ENCODE measurements around the gene KCNAB1.

Gene KCNAB1

DNA sequence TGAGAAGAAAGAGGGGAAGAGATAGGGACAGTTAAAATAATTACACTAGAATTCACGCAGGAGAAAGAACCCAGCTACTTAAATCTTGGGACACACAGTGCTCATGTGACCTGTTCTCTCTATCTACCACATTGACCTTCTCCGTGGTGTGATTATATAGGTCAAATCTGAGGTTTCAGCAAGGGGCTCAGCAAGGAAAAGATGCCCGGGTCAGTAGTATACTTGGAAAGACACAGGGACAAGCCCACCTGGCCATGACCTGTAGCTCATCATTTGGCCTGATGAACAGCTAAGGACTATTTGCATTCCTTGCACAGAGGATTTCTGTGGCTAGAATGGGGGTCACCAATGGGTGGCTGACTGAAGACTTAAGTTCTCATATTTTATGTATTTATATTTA is 362.6 kb downstream of the KCNAB1 start:
- Histone ChIP-seq H3K27ac (ENCODE audit: insufficient read depth in 1 of 2, low read depth in 1 of 2, low read length in 2 of 2, poor library complexity in 1 of 2, severe bottlenecking in 2 of 2) (no peak overlapping the region), H3K4me3 (ENCODE audit: control insufficient read depth in 1 of 7, extremely low read depth in 1 of 7, insufficient read depth in 4 of 7, low read depth in 2 of 7, low read length in 6 of 7) (peak overlapping the region in 1 of 7 experiments; percentile 20)

DNA sequence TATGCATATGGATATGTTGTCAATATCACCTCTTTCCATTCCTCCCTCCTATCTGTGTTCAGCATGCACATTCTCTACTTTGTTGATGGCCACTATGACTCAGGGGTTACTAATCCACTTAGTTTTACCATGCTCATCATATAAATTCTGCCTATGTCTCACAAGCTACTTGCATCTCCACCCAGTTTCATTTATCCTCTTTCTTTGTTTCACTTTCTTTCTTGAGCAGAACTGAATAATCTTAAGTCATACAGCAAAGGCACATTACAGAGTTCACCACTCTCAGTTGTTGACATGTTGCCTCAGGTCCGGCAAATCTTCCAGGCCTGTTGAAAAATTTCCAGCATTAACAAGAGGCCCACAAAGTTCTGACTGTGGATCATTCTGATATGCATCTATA is 363.0 kb downstream of the KCNAB1 start:
- CTCF ChIA-PET: interaction anchor here (0.6 to 5.6 kb wide), 8 partner anchors 9 to 654 kb away, joined by 3 to 38 read pairs (median 4); no protein-coding TSS in a partner anchor
- Histone ChIP-seq H3K27me3 (replicated peaks in 2 of 5; ENCODE audit: control insufficient read depth in 4 of 5, insufficient read depth in 5 of 5, low read length in 4 of 5) (no peaks in the 10 kb centered on the region), H3K9me3 (ENCODE audit: control extremely low read depth in 1 of 5, control insufficient read depth in 4 of 5, insufficient read depth in 2 of 5, low read depth in 1 of 5, low read length in 4 of 5) (no peaks in the 10 kb centered on the region), H3K27ac (ENCODE audit: insufficient read depth in 1 of 2, low read depth in 1 of 2, low read length in 2 of 2, poor library complexity in 1 of 2, severe bottlenecking in 2 of 2) (peak overlapping the region in 1 of 2 experiments; percentile 68), H3K4me1 (ENCODE audit: control extremely low read depth in 1 of 4, control insufficient read depth in 4 of 4, insufficient read depth in 4 of 4, low read length in 3 of 4) (peaks cover 13 to 25% (median 22%) of the 10 kb centered on the region in 4 experiments), H3K4me3 (ENCODE audit: control insufficient read depth in 1 of 7, extremely low read depth in 1 of 7, insufficient read depth in 4 of 7, low read depth in 2 of 7, low read length in 6 of 7) (peak overlapping the region in 3 of 7 experiments; percentile 20 to 59 (median 52)), H3K36me3 (ENCODE audit: control insufficient read depth in 4 of 4, insufficient read depth in 4 of 4, low read length in 3 of 4) (no peaks in the 10 kb centered on the region)
- 9% methylated on average over 1 of the region's 1 CpG for WGBS (ENCODE audit: insufficient coverage)
- DNase-seq: peak; percentile 59 to 90 (median 87)
- POLR2A ChIA-PET: no interaction called here

More for the DNA sequence above, 362.6 kb downstream of the KCNAB1 start:
- POLR2A ChIA-PET: no interaction called here
- CTCF ChIA-PET: interaction anchor here (1.2 to 5.6 kb wide), 7 partner anchors 9 to 331 kb away, joined by 3 to 38 read pairs (median 5); no protein-coding TSS in a partner anchor
- no peak for DNase-seq
- Histone ChIP-seq H3K36me3 (ENCODE audit: control insufficient read depth in 4 of 4, insufficient read depth in 4 of 4, low read length in 3 of 4) (no peaks in the 10 kb centered on the region), H3K4me1 (ENCODE audit: control extremely low read depth in 1 of 4, control insufficient read depth in 4 of 4, insufficient read depth in 4 of 4, low read length in 3 of 4) (peaks cover 13 to 25% (median 22%) of the 10 kb centered on the region in 4 experiments), H3K9me3 (ENCODE audit: control extremely low read depth in 1 of 5, control insufficient read depth in 4 of 5, insufficient read depth in 2 of 5, low read depth in 1 of 5, low read length in 4 of 5) (no peaks in the 10 kb centered on the region), H3K27me3 (replicated peaks in 2 of 5; ENCODE audit: control insufficient read depth in 4 of 5, insufficient read depth in 5 of 5, low read length in 4 of 5) (no peaks in the 10 kb centered on the region)
- WGBS (ENCODE audit: insufficient coverage): 100% methylated on average over 3 of the region's 3 CpGs

DNA sequence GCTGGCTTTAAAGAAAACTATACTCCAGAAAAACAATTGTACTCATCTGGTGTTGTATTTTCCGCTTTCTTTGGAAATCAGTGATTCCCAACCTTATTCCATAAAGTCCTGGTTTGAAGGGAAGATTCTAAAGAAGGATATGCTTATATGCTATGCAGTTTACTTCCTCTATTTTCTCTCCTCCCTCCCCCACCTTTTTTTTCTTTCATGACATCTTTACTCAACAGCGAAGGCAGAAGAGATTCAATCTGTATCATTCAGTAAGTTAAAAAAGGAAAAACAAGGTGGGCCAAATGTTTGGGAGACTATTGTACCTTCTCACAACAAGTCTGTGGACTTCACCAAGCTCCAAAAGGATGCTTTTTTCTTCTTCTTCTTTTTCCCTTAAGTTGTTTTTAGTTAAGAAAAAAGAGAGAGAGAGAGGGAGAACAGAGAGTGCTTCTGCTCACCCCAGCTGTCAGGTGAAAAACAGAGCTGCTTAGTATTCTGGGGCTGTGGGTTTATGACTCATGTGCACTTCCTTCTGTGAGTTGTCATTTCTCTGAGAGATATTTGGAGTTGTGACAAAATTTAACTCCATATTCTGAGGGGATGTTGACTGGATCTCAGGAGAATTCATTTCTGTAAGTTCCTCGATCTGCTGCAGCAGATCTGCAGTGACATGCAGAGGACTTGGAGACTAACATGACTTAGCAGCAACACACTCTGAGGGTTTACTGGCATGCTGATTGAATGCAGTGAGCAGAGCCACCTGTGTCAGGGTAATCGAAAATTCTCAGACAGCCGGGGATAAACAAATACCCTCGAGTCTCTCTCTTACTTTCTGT is 363.8 kb downstream of the KCNAB1 start:
- CTCF ChIA-PET: interaction anchor here (0.6 to 5.6 kb wide), 9 partner anchors 9 to 654 kb away, joined by 3 to 38 read pairs (median 3); no protein-coding TSS in a partner anchor
- peak; percentile 84 to 96 (median 94) for DNase-seq

DNA sequence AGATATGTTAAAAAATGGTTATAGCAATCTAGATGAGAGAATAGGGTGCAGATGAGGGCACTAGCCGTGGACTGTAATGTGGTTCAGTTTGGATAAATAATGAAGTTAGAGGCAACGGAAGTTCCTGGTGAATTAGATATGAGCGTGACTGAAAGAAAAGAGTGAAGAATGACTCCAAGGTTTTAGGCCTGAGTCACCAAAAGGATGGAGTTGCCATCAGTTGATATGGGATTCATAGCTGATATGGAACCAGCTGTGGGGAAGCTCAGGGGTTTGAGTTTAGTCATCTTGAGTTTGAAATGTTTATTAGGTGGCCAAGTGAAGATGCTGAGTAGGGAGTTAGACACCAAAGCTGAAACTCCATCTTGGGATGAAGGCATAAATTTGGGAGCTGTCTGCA is 368.4 kb downstream of the KCNAB1 start:
- H3K27ac ChIP-seq (ENCODE audit: insufficient read depth in 1 of 2, low read depth in 1 of 2, low read length in 2 of 2, poor library complexity in 1 of 2, severe bottlenecking in 2 of 2): no peak overlapping the region
- H3K4me1 ChIP-seq (ENCODE audit: control extremely low read depth in 1 of 4, control insufficient read depth in 4 of 4, insufficient read depth in 4 of 4, low read length in 3 of 4): peaks cover 8 to 18% (median 12%) of the 10 kb centered on the region in 4 experiments
- no peak overlapping the region for H3K4me3 ChIP-seq (ENCODE audit: control insufficient read depth in 1 of 7, extremely low read depth in 1 of 7, insufficient read depth in 4 of 7, low read depth in 2 of 7, low read length in 6 of 7)
- H3K9me3 ChIP-seq (ENCODE audit: control extremely low read depth in 1 of 5, control insufficient read depth in 4 of 5, insufficient read depth in 2 of 5, low read depth in 1 of 5, low read length in 4 of 5): no peaks in the 10 kb centered on the region
- 95% methylated on average over 3 of the region's 3 CpGs for WGBS (ENCODE audit: insufficient coverage)
- POLR2A ChIA-PET: no interaction called here
- CTCF ChIA-PET: interaction anchor here (0.9 to 1.8 kb wide), 3 partner anchors 14 to 686 kb away, joined by 3 to 4 read pairs (median 3); no protein-coding TSS in a partner anchor
- no peaks in the 10 kb centered on the region for H3K27me3 ChIP-seq (replicated peaks in 2 of 5; ENCODE audit: control insufficient read depth in 4 of 5, insufficient read depth in 5 of 5, low read length in 4 of 5)
- H3K36me3 ChIP-seq (ENCODE audit: control insufficient read depth in 4 of 4, insufficient read depth in 4 of 4, low read length in 3 of 4): no peaks in the 10 kb centered on the region
- DNase-seq: peak in 2 of 3 donors; percentile 9 to 25

More for the DNA sequence above, 363.8 kb downstream of the KCNAB1 start:
- Histone ChIP-seq H3K4me1 (ENCODE audit: control extremely low read depth in 1 of 4, control insufficient read depth in 4 of 4, insufficient read depth in 4 of 4, low read length in 3 of 4) (peaks cover 13 to 25% (median 22%) of the 10 kb centered on the region in 4 experiments), H3K27ac (ENCODE audit: insufficient read depth in 1 of 2, low read depth in 1 of 2, low read length in 2 of 2, poor library complexity in 1 of 2, severe bottlenecking in 2 of 2) (peak overlapping the region; percentile 29 to 68), H3K27me3 (replicated peaks in 2 of 5; ENCODE audit: control insufficient read depth in 4 of 5, insufficient read depth in 5 of 5, low read length in 4 of 5) (no peaks in the 10 kb centered on the region), H3K9me3 (ENCODE audit: control extremely low read depth in 1 of 5, control insufficient read depth in 4 of 5, insufficient read depth in 2 of 5, low read depth in 1 of 5, low read length in 4 of 5) (no peaks in the 10 kb centered on the region), H3K36me3 (ENCODE audit: control insufficient read depth in 4 of 4, insufficient read depth in 4 of 4, low read length in 3 of 4) (no peaks in the 10 kb centered on the region), H3K4me3 (ENCODE audit: control insufficient read depth in 1 of 7, extremely low read depth in 1 of 7, insufficient read depth in 4 of 7, low read depth in 2 of 7, low read length in 6 of 7) (peak overlapping the region in 6 of 7 experiments; percentile 20 to 59 (median 45))
- POLR2A ChIA-PET: interaction anchor here (0.6 to 0.8 kb wide), 2 partner anchors 40 to 71 kb away, joined by 3 to 4 read pairs; no protein-coding TSS in a partner anchor
- WGBS (ENCODE audit: insufficient coverage): 5% methylated on average over 4 of the region's 6 CpGs

DNA sequence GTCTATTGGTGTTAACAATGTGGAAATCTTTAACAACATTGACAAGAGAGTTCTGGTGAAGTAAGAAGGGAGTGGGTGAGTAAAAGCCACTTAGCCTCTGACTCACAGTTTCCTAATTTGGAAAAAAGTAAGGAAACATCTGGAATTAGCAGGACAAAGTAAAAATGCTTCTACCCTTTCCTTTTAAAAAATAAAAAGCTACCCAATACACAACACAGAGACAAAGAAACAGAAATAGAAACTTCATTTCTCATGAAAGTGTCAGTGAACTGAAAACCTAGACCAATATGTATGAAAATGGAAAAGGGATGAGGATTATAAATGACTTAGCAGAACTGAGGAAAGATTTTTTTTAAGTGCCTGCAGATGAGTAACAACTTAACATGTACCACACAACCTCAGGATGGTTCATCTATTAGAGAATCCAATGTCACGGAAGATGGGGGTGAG is 369.1 kb downstream of the KCNAB1 start:
- H3K36me3 ChIP-seq (ENCODE audit: control insufficient read depth in 4 of 4, insufficient read depth in 4 of 4, low read length in 3 of 4): no peaks in the 10 kb centered on the region
- no CpG with 5 or more reads among the region's 1 CpG for WGBS (ENCODE audit: insufficient coverage)
- no peaks in the 10 kb centered on the region for H3K9me3 ChIP-seq (ENCODE audit: control extremely low read depth in 1 of 5, control insufficient read depth in 4 of 5, insufficient read depth in 2 of 5, low read depth in 1 of 5, low read length in 4 of 5)
- no peak overlapping the region for H3K27ac ChIP-seq (ENCODE audit: insufficient read depth in 1 of 2, low read depth in 1 of 2, low read length in 2 of 2, poor library complexity in 1 of 2, severe bottlenecking in 2 of 2)
- no peaks in the 10 kb centered on the region for H3K27me3 ChIP-seq (replicated peaks in 2 of 5; ENCODE audit: control insufficient read depth in 4 of 5, insufficient read depth in 5 of 5, low read length in 4 of 5)
- H3K4me1 ChIP-seq (ENCODE audit: control extremely low read depth in 1 of 4, control insufficient read depth in 4 of 4, insufficient read depth in 4 of 4, low read length in 3 of 4): peaks cover 3 to 11% (median 6%) of the 10 kb centered on the region in 4 experiments
- DNase-seq: no peak
- no peak overlapping the region for H3K4me3 ChIP-seq (ENCODE audit: control insufficient read depth in 1 of 7, extremely low read depth in 1 of 7, insufficient read depth in 4 of 7, low read depth in 2 of 7, low read length in 6 of 7)
- ChIA-PET POLR2A (no interaction called here), CTCF (interaction anchor here (0.7 to 1.8 kb wide), 6 partner anchors 10 to 685 kb away, joined by 3 to 7 read pairs (median 4); no protein-coding TSS in a partner anchor)

DNA sequence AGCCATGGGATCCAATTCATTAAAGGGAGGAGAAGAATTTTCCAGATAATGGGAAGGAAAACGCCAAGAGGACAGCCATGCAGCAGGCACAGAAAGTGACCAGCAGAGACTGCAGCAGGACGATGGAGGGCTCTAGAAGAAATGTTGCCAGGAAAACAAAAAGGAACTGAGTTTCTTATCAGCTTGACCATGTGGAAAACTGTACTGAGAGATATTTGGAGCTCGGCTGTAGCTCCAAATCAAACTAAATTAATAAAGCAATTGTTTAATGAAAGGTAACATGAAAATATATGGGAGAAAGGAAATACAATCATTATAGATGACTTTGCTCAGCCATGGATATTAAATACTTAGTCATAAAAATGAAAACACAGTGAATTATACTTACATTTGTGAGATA is 370.8 kb downstream of the KCNAB1 start:
- Histone ChIP-seq H3K4me3 (ENCODE audit: control insufficient read depth in 1 of 7, extremely low read depth in 1 of 7, insufficient read depth in 4 of 7, low read depth in 2 of 7, low read length in 6 of 7) (no peak overlapping the region), H3K4me1 (ENCODE audit: control extremely low read depth in 1 of 4, control insufficient read depth in 4 of 4, insufficient read depth in 4 of 4, low read length in 3 of 4) (peaks cover 0 to 3% (median 0%) of the 10 kb centered on the region in 4 experiments), H3K9me3 (ENCODE audit: control extremely low read depth in 1 of 5, control insufficient read depth in 4 of 5, insufficient read depth in 2 of 5, low read depth in 1 of 5, low read length in 4 of 5) (peaks cover 0 to under 1% (median 0%) of the 10 kb centered on the region in 5 experiments), H3K27me3 (replicated peaks in 2 of 5; ENCODE audit: control insufficient read depth in 4 of 5, insufficient read depth in 5 of 5, low read length in 4 of 5) (no peaks in the 10 kb centered on the region), H3K36me3 (ENCODE audit: control insufficient read depth in 4 of 4, insufficient read depth in 4 of 4, low read length in 3 of 4) (no peaks in the 10 kb centered on the region), H3K27ac (ENCODE audit: insufficient read depth in 1 of 2, low read depth in 1 of 2, low read length in 2 of 2, poor library complexity in 1 of 2, severe bottlenecking in 2 of 2) (no peak overlapping the region)
- CTCF ChIA-PET: interaction anchor here (1.0 to 1.5 kb wide), 5 partner anchors 12 to 109 kb away, joined by 3 to 7 read pairs (median 3); no protein-coding TSS in a partner anchor
- 23% methylated on average over 2 of the region's 3 CpGs for WGBS (ENCODE audit: insufficient coverage)
- DNase-seq: no peak
- POLR2A ChIA-PET: no interaction called here
